Skeletal muscle tissue (tissue), 4 donors: ENCODE results near the gene CLEC3B. TPM values are rescaled to one million over a fixed set of nuclear protein-coding genes. Genes with fewer than 3 reads are reported as not detected.
"Not testable (repeated sequence)": the region's sequence is repeated elsewhere in the genome, so short reads cannot be mapped to it uniquely, and the experiment has no call there.

ENCODE experiments used
- H3K27ac ChIP-seq: one replicate; pipeline ENCODE4 v1.7.0; 2013; ENCODE audit warnings: mild to moderate bottlenecking, low read depth, low read length, inconsistent platforms
- H3K27me3 ChIP-seq, 3 donors: one replicate each; pipeline ENCODE4 v1.7.0; 2013; ENCODE audit warnings: low read length in 3 of 3; ENCODE audit not compliant: control insufficient read depth in 3 of 3, insufficient read depth in 3 of 3
- H3K36me3 ChIP-seq, 3 donors: one replicate each; pipeline ENCODE4 v1.7.0; 2013; ENCODE audit warnings: low read length in 3 of 3; ENCODE audit not compliant: control insufficient read depth in 3 of 3, insufficient read depth in 3 of 3
- H3K4me1 ChIP-seq, 3 donors: one replicate each; pipeline ENCODE4 v1.7.0; 2013; ENCODE audit warnings: low read length in 3 of 3, mild to moderate bottlenecking in 3 of 3; ENCODE audit not compliant: control insufficient read depth in 3 of 3, insufficient read depth in 3 of 3
- H3K4me3 ChIP-seq, 3 donors: one replicate each; pipeline ENCODE4 v1.7.0; 2013; ENCODE audit warnings: low read length in 3 of 3
- H3K9ac ChIP-seq, 3 donors: one replicate each; pipeline ENCODE4 v1.7.0; 2013; ENCODE audit warnings: low read length in 3 of 3, mild to moderate bottlenecking in 3 of 3, moderate library complexity in 2 of 3, low read depth in 1 of 3
- H3K9me3 ChIP-seq, 3 donors: one replicate each; pipeline ENCODE4 v1.7.0; 2013; ENCODE audit warnings: low read length in 3 of 3; ENCODE audit not compliant: control insufficient read depth in 3 of 3
- total RNA-seq: library from RNA; depleted of rRNA; stranded (reverse); fragments of >200 nt; gene quantifications from one replicate; pipeline ENCODE4 v1.2.3, GENCODE V29; 2014
- donor health status: Osteomylitis.

Gene CLEC3B
- total RNA-seq, result 129 TPM

- Histone ChIP-seq H3K9ac (peak within 1 kb of the TSS; percentile 32 to 79 (median 75)), H3K4me3 (peak within 1 kb of the TSS; percentile 42 to 83 (median 64)), H3K27me3 (peaks cover 3 to 14% (median 10%) of the 10 kb centered on the region in 3 donors), H3K9me3 (no peaks in the 10 kb centered on the region), H3K36me3 (peaks cover 0 to 2% (median under 1%) of the 10 kb centered on the region in 3 donors), H3K27ac (peak within 1 kb of the TSS; percentile 70), H3K4me1 (peaks cover 42 to 58% (median 56%) of the 10 kb centered on the region in 3 donors)
These were observed at the start of gene CLEC3B for GRCh38 chr3:45026038-45026437. CLEC3B (plus strand) TSS chr3:45026303; CDS start chr3:45026363, 60 bp downstream.

- Histone ChIP-seq H3K9ac (no peak overlapping the region), H3K9me3 (no peaks in the 10 kb centered on the region), H3K36me3 (peaks cover 0 to 6% (median 2%) of the 10 kb centered on the region in 3 donors), H3K27me3 (no peaks in the 10 kb centered on the region), H3K4me1 (peaks cover 25 to 41% (median 39%) of the 10 kb centered on the region in 3 donors), H3K4me3 (no peak overlapping the region), H3K27ac (no peak overlapping the region)
These were observed 44.9 kb upstream of the CLEC3B start for GRCh38 chr3:44981220-44981619.

- Histone ChIP-seq H3K9ac (peak overlapping the region in 1 of 3 donors; percentile 42), H3K4me3 (no peak overlapping the region), H3K9me3 (no peaks in the 10 kb centered on the region), H3K4me1 (peaks cover 25 to 39% (median 39%) of the 10 kb centered on the region in 3 donors), H3K27me3 (no peaks in the 10 kb centered on the region), H3K27ac (peak overlapping the region; percentile 69), H3K36me3 (peaks cover 0 to 6% (median 2%) of the 10 kb centered on the region in 3 donors)
These were observed 44.4 kb upstream of the CLEC3B start for GRCh38 chr3:44981751-44982150.

- peak overlapping the region; percentile 69 for H3K27ac ChIP-seq
- no peak overlapping the region for H3K9ac ChIP-seq
- H3K36me3 ChIP-seq, result peaks cover 0 to 6% (median 2%) of the 10 kb centered on the region in 3 donors
- no peak overlapping the region for H3K4me3 ChIP-seq
- peaks cover 15 to 37% (median 31%) of the 10 kb centered on the region in 3 donors for H3K4me1 ChIP-seq
- no peaks in the 10 kb centered on the region for H3K9me3 ChIP-seq
- no peaks in the 10 kb centered on the region for H3K27me3 ChIP-seq
These were observed 43.3 kb upstream of the CLEC3B start for GRCh38 chr3:44982817-44983216.

GRCh38 chr3:44983484-44983941 lies 42.6 kb upstream of the CLEC3B start:
- H3K27me3 ChIP-seq, result no peaks in the 10 kb centered on the region
- no peaks in the 10 kb centered on the region for H3K9me3 ChIP-seq
- H3K36me3 ChIP-seq, result peaks cover 0 to 5% (median 2%) of the 10 kb centered on the region in 3 donors
- peaks cover 14 to 36% (median 31%) of the 10 kb centered on the region in 3 donors for H3K4me1 ChIP-seq
- peak overlapping the region; percentile 69 for H3K27ac ChIP-seq
- no peak overlapping the region for H3K4me3 ChIP-seq
- no peak overlapping the region for H3K9ac ChIP-seq

GRCh38 chr3:44984335-44984734 lies 41.8 kb upstream of the CLEC3B start:
- Histone ChIP-seq H3K9me3 (no peaks in the 10 kb centered on the region), H3K4me1 (peaks cover 16 to 34% (median 32%) of the 10 kb centered on the region in 3 donors), H3K9ac (no peak overlapping the region), H3K27me3 (no peaks in the 10 kb centered on the region), H3K4me3 (no peak overlapping the region), H3K27ac (peak overlapping the region; percentile 69), H3K36me3 (peaks cover 0 to 2% (median 0%) of the 10 kb centered on the region in 3 donors)

GRCh38 chr3:44986330-44986729 lies 39.8 kb upstream of the CLEC3B start:
- H3K27ac ChIP-seq, result not testable (repeated sequence)
- peaks cover 21 to 48% (median 39%) of the 10 kb centered on the region in 3 donors for H3K4me1 ChIP-seq

GRCh38 chr3:44987332-44987731 lies 38.8 kb upstream of the CLEC3B start:
- H3K27ac ChIP-seq, result peak overlapping the region; percentile 4

More at GRCh38 chr3:44986330-44986729, 39.8 kb upstream of the CLEC3B start:
- peaks cover 5 to 18% (median 15%) of the 10 kb centered on the region in 3 donors for H3K36me3 ChIP-seq
- not testable (repeated sequence) for H3K27me3 ChIP-seq, H3K9me3 ChIP-seq, H3K9ac ChIP-seq, H3K4me3 ChIP-seq

GRCh38 chr3:44988073-44988472 lies 38.0 kb upstream of the CLEC3B start:
- Histone ChIP-seq H3K9me3 (no peaks in the 10 kb centered on the region), H3K9ac (no peak overlapping the region), H3K4me1 (peaks cover 20 to 36% (median 35%) of the 10 kb centered on the region in 3 donors), H3K27ac (peak overlapping the region; percentile 4), H3K36me3 (peaks cover 11 to 28% (median 21%) of the 10 kb centered on the region in 3 donors), H3K27me3 (no peaks in the 10 kb centered on the region), H3K4me3 (no peak overlapping the region)

More at GRCh38 chr3:44987332-44987731, 38.8 kb upstream of the CLEC3B start:
- H3K27me3 ChIP-seq, result no peaks in the 10 kb centered on the region
- H3K36me3 ChIP-seq, result peaks cover 9 to 28% (median 21%) of the 10 kb centered on the region in 3 donors
- no peak overlapping the region for H3K9ac ChIP-seq
- H3K9me3 ChIP-seq, result no peaks in the 10 kb centered on the region
- H3K4me1 ChIP-seq, result peaks cover 21 to 41% (median 39%) of the 10 kb centered on the region in 3 donors
- no peak overlapping the region for H3K4me3 ChIP-seq

- Histone ChIP-seq H3K4me1 (peaks cover 18 to 35% (median 30%) of the 10 kb centered on the region in 3 donors), H3K4me3 (no peak overlapping the region), H3K9me3 (no peaks in the 10 kb centered on the region), H3K9ac (no peak overlapping the region), H3K36me3 (peaks cover 13 to 28% (median 21%) of the 10 kb centered on the region in 3 donors), H3K27ac (peak overlapping the region; percentile 57), H3K27me3 (no peaks in the 10 kb centered on the region)
These were observed 37.0 kb upstream of the CLEC3B start for GRCh38 chr3:44989141-44989540.
